ENCODE measurements around the gene ZEB1.
"Not testable (repeated sequence)": the region's sequence is repeated elsewhere in the genome, so short reads cannot be mapped to it uniquely, and the experiment has no call there.

The ZEB1 gene

GRCh38 chr10:31515116-31515515, 196.1 kb downstream of the ZEB1 start:
- DNase-seq = no peak

- no peak for DNase-seq
Measured at GRCh38 chr10:31515819-31516402, 196.9 kb downstream of the ZEB1 start.

- no peak for DNase-seq
Measured at GRCh38 chr10:31520986-31521831, 202.2 kb downstream of the ZEB1 start.

- no peak for DNase-seq
Measured at GRCh38 chr10:31522820-31523219, 203.8 kb downstream of the ZEB1 start.

GRCh38 chr10:31524460-31524859, 205.4 kb downstream of the ZEB1 start:
- DNase-seq = no peak

- DNase-seq = no peak
Measured at GRCh38 chr10:31526178-31526577, 207.2 kb downstream of the ZEB1 start.

- no peak for DNase-seq
Measured at GRCh38 chr10:31526681-31527080, 207.7 kb downstream of the ZEB1 start.

- DNase-seq = no peak
Measured at GRCh38 chr10:31528831-31529230, 209.8 kb downstream of the ZEB1 start.

GRCh38 chr10:31536302-31536701, 217.3 kb downstream of the ZEB1 start:
- DNase-seq = no peak

- DNase-seq = no peak
Measured at GRCh38 chr10:31549896-31550295, 230.9 kb downstream of the ZEB1 start.

- DNase-seq = no peak
Measured at GRCh38 chr10:31554556-31554955, 235.5 kb downstream of the ZEB1 start.

- DNase-seq = no peak
Measured at GRCh38 chr10:31557854-31558253, 238.8 kb downstream of the ZEB1 start.

- not testable (repeated sequence) for DNase-seq
Measured at GRCh38 chr10:31568252-31568861, 249.3 kb downstream of the ZEB1 start.

- no peak for DNase-seq
Measured at GRCh38 chr10:31574577-31574976, 255.6 kb downstream of the ZEB1 start.

GRCh38 chr10:31578181-31578852, 259.3 kb downstream of the ZEB1 start:
- DNase-seq = no peak

- DNase-seq = no peak
Measured at GRCh38 chr10:31578951-31579350, 259.9 kb downstream of the ZEB1 start.
